Heart left ventricle (tissue), 16 donors: ENCODE results near the gene LRRC26. TPM values are rescaled to one million over a fixed set of nuclear protein-coding genes. Genes with fewer than 3 reads are reported as not detected.

Experiments
- ATAC-seq, 4 donors: fragments of 200-7000 bp; cut with Tn5 transposase; one replicate each; pipeline ENCODE4 v1.9.1; 2020 to 2022; ENCODE audit warnings: moderate library complexity in 4 of 4, mild to moderate bottlenecking in 3 of 4, moderate number of reproducible peaks in 1 of 4
- DNase-seq, 5 donors: peaks; one replicate each; pipeline ENCODE4 v3.0.0-alpha.2; 2020
- H3K27ac ChIP-seq, 12 donors: fragments of 200-600 bp; sonication (generic) in 4 of 12; one replicate each; pipeline versions ENCODE4 v1.5.0 to v1.8.0; 2016 to 2022; ENCODE audit warnings: mild to moderate bottlenecking in 2 of 12
- H3K27me3 ChIP-seq, 9 donors: fragments of 200-600 bp; sonication (generic) in 2 of 9; one replicate each; pipeline versions ENCODE4 v1.5.1 to v1.8.0; 2016 to 2022; ENCODE audit warnings: mild to moderate bottlenecking in 3 of 9
- H3K36me3 ChIP-seq, 9 donors: fragments of 200-600 bp; sonication (generic) in 2 of 9; one replicate each; pipeline versions ENCODE4 v1.5.0 to v1.8.0; 2018 to 2022; ENCODE audit warnings: mild to moderate bottlenecking in 2 of 9
- H3K4me1 ChIP-seq, 12 donors: fragments of 200-600 bp; sonication (generic) in 4 of 12; one replicate each; pipeline versions ENCODE4 v1.5.0 to v1.8.0; 2016 to 2022; ENCODE audit warnings: mild to moderate bottlenecking in 3 of 12
- H3K4me3 ChIP-seq, 12 donors: fragments of 200-600 bp; sonication (generic) in 4 of 12; one replicate each; pipeline versions ENCODE4 v1.5.0 to v1.8.0; 2017 to 2022; ENCODE audit warnings: mild to moderate bottlenecking in 9 of 12, moderate library complexity in 4 of 12
- H3K9me3 ChIP-seq, 12 donors: fragments of 200-600 bp; sonication (generic) in 4 of 12; one replicate each; pipeline versions ENCODE4 v1.5.0 to v1.8.0; 2016 to 2022; ENCODE audit warnings: mild to moderate bottlenecking in 1 of 12
- POLR2A ChIP-seq, 2 donors: fragments of 450-650 bp; IDR thresholded peaks; one replicate each; pipeline ENCODE4 v1.6.1; 2017; ENCODE audit warnings: antibody characterized with exemption in 2 of 2, mild to moderate bottlenecking in 2 of 2, moderate library complexity in 2 of 2
- WGBS, 4 donors: extraction: QIAGEN DNeasy Blood & Tissue Kit in 2 of 4; methylation state at CpG; one replicate each; pipeline versions ENCODE4 v1.1.5 to v1.1.7; 2013 to 2018; 5-methylcytosine and 5-hydroxymethylcytosine counted together
- intact Hi-C, 10 donors: fragments of 100-400 bp; cut with DNase I; formaldehyde crosslinking; loops; one replicate each; pipeline versions ENCODE4 v1.11.1 to v1.14.2; 2022
- polyA plus RNA-seq, 2 donors: library from polyadenylated mRNA; stranded (reverse); fragments of 200-250 nt; gene quantifications; one replicate each; pipeline ENCODE4 v1.2.3, GENCODE V29; 2013
- total RNA-seq, 9 donors: library from RNA; depleted of rRNA in 2 of 9; stranded (reverse); fragments of >200 nt in 2 of 9; fragmentation: NEBNext Ultra II Directional in 3 of 9; extraction: Animal tissue kit (Norgen Biotek cat#: 25700) in 3 of 9; gene quantifications; one replicate each; pipeline versions ENCODE4 v1.1.0 to v1.2.4, GENCODE V29; 2016 to 2023
- TF ChIP-seq, protein P1 (sequence below), 12 donors: fragments of 200-600 bp; sonication (generic) in 4 of 12; IDR thresholded peaks; one replicate each; pipeline versions ENCODE4 v1.5.0 to v1.8.0; 2018 to 2022; ENCODE audit warnings: antibody characterized with exemption in 12 of 12, mild to moderate bottlenecking in 5 of 12
- donor health status: ischemic (EF 13 %, LVEDD 7.1; RV severe dilation, severe dysfunction).
- donor health status: healthy with polysubstance abuse.
- donor health status: DM: no; HTN: yes; CAD: no.
- donor health status: DM: no; HTN: no; CAD: no.
- donor health status: ischemic (EF 25% LVEDD 6.9; RV normal size, moderate dysfunction).
- donor health status: ischemic (EF 25% LVEDD 5.7; RV mildly dilated, moderate dysfunction).
- donor health status: healthy.
- donor health status: DM: yes; HTN: yes; CAD: no.
- donor health status: ischemic (EF 35%, LVEDD 5.7; RV mildly dilated, moderate dysfunction).
- donor health status: nonischemic (EF 11% LVEDD 7.7; RV severe dilation, severe dysfunction).
- donor health status: DM: yes; HTN: yes; CAD: no.
- donor health status: PGD.
- donor health status: ischemic (EF 29% LVEDD 5.4; RV normal size, mild dysfunction).
- donor health status: nonischemic (EF 23%, LVEDD 6.1; RV moderate dilation, normal function).

The LRRC26 gene
- total and polyA plus RNA-seq, 11 donors = not detected

DNA sequence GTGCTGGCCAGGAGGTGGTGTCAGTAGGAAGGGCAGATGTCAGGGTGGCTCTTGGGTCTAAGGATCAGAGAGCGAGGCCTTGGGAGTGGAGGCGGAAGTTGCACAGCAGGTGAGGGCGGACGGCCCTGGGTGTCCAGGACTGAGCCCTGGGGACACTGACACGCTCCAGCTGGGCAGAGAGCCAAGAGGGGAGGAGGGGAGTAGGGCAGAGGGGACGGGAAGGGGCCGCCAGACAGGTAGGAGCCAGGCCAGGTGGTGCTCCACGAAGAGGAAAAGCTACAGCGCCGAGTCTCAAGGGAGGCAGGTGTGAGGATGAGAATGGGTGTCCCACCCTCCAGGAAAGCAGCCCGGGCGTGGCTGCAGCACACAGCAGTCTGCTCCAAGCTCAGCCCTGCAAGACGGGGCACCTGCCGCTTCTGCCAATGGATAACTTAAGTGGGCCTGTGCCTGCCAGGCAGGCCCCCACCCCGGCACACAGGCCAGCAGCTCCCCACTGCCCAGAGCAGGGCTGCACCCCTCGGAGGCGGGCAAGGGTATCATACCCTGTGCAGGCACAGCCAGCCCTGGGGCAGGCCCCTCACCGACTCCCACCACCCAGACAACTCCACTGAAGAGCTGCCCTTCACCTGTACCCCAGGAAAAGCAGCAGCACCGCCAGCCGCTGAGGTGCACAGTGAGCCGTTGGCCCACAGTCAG, 25.8 kb upstream of the LRRC26 start:
- no peak for ATAC-seq
- WGBS, 4 donors = 55 to 74% (median 68%) methylated on average over 15 to 21 of the region's 21 CpGs
- no peak overlapping the region for H3K4me3 ChIP-seq

GRCh38 chr9:137194909-137195308, 25.1 kb upstream of the LRRC26 start:
- Histone ChIP-seq H3K27me3 (no peaks in the 10 kb centered on the region), H3K4me1 (peaks cover 12 to 90% (median 65%) of the 10 kb centered on the region in 12 donors), H3K9me3 (no peaks in the 10 kb centered on the region), H3K27ac (peak overlapping the region in 11 of 12 donors; percentile 38 to 89 (median 70)), H3K4me3 (peak overlapping the region in 4 of 12 donors; percentile 12 to 37 (median 30)), H3K36me3 (peaks cover 0 to 27% (median 22%) of the 10 kb centered on the region in 9 donors)
- 71 to 87% (median 75%) methylated on average over 4 to 10 of the region's 10 CpGs for WGBS, 4 donors
- no peak for ATAC-seq
- intact Hi-C loops = loop anchor here in 1 of 10 donors (5.0 kb wide), 1 partner anchor 32 kb away; the partner anchor contains the start of genes CYSRT1 and RNF224
- TF ChIP-seq, protein P1, sequence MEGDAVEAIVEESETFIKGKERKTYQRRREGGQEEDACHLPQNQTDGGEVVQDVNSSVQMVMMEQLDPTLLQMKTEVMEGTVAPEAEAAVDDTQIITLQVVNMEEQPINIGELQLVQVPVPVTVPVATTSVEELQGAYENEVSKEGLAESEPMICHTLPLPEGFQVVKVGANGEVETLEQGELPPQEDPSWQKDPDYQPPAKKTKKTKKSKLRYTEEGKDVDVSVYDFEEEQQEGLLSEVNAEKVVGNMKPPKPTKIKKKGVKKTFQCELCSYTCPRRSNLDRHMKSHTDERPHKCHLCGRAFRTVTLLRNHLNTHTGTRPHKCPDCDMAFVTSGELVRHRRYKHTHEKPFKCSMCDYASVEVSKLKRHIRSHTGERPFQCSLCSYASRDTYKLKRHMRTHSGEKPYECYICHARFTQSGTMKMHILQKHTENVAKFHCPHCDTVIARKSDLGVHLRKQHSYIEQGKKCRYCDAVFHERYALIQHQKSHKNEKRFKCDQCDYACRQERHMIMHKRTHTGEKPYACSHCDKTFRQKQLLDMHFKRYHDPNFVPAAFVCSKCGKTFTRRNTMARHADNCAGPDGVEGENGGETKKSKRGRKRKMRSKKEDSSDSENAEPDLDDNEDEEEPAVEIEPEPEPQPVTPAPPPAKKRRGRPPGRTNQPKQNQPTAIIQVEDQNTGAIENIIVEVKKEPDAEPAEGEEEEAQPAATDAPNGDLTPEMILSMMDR (IDR thresholded peaks at IDR 0.05) = no peak
- no peak for TF ChIP-seq POLR2A (IDR thresholded peaks at IDR 0.05)
- DNase-seq = no peak

More for the DNA sequence above, 25.8 kb upstream of the LRRC26 start:
- no peak for TF ChIP-seq POLR2A (IDR thresholded peaks at IDR 0.05)
- TF ChIP-seq, protein P1 (IDR thresholded peaks at IDR 0.05) = no peak
- no peaks in the 10 kb centered on the region for H3K27me3 ChIP-seq
- intact Hi-C loops = no loop called here
- H3K27ac ChIP-seq = peak overlapping the region in 2 of 12 donors; percentile 75 to 89
- no peak for DNase-seq
- H3K9me3 ChIP-seq = no peaks in the 10 kb centered on the region
- peaks cover 5 to 83% (median 58%) of the 10 kb centered on the region in 12 donors for H3K4me1 ChIP-seq
- peaks cover 0 to 19% (median 15%) of the 10 kb centered on the region in 9 donors for H3K36me3 ChIP-seq

- intact Hi-C loops = loop anchor here in 1 of 10 donors (5.0 kb wide), 1 partner anchor 33 kb away; the partner anchor contains the start of genes CYSRT1 and RNF224
- 24 to 50% (median 45%) methylated on average over 3 to 16 of the region's 16 CpGs for WGBS, 4 donors
- H3K9me3 ChIP-seq = no peaks in the 10 kb centered on the region
- H3K27me3 ChIP-seq = no peaks in the 10 kb centered on the region
- peak overlapping the region; percentile 26 to 89 (median 66) for H3K27ac ChIP-seq
- peaks cover 13 to 90% (median 66%) of the 10 kb centered on the region in 12 donors for H3K4me1 ChIP-seq
- peaks cover 0 to 30% (median 24%) of the 10 kb centered on the region in 9 donors for H3K36me3 ChIP-seq
- ATAC-seq (peak; percentile 63 to 90 (median 76)), DNase-seq (peak; percentile 68 to 92 (median 80))
- no peak for TF ChIP-seq POLR2A (IDR thresholded peaks at IDR 0.05)
- TF ChIP-seq, protein P1 (IDR thresholded peaks at IDR 0.05) = no peak
- peak overlapping the region in 6 of 12 donors; percentile 10 to 37 (median 30) for H3K4me3 ChIP-seq
Measured at GRCh38 chr9:137194388-137194787, 24.5 kb upstream of the LRRC26 start.

- peaks cover 11 to 90% (median 63%) of the 10 kb centered on the region in 12 donors for H3K4me1 ChIP-seq
- peak overlapping the region; percentile 26 to 89 (median 66) for H3K27ac ChIP-seq
- no peaks in the 10 kb centered on the region for H3K27me3 ChIP-seq
- H3K36me3 ChIP-seq = peaks cover 0 to 30% (median 24%) of the 10 kb centered on the region in 9 donors
- WGBS, 4 donors = 81 to 90% (median 84%) methylated on average over 10 to 14 of the region's 14 CpGs
- intact Hi-C loops = loop anchor here in 1 of 10 donors (5.0 kb wide), 1 partner anchor 34 kb away; the partner anchor contains the start of genes CYSRT1 and RNF224
- no peak for ATAC-seq
- H3K4me3 ChIP-seq = peak overlapping the region in 2 of 12 donors; percentile 33 to 37
- DNase-seq = no peak
- no peaks in the 10 kb centered on the region for H3K9me3 ChIP-seq
- TF ChIP-seq POLR2A (IDR thresholded peaks at IDR 0.05) = no peak
- TF ChIP-seq, protein P1 (IDR thresholded peaks at IDR 0.05) = no peak
Measured at GRCh38 chr9:137193771-137194170, 23.9 kb upstream of the LRRC26 start.
